VCaP (cell line): Measurements from ENCODE around the gene XPR1.

Experiments used
- H3K27ac ChIP-seq: fragments of 450-650 bp; 2 replicates; pipeline ENCODE4 v1.5.1; 2017
- CTCF ChIP-seq: fragments of 450-650 bp; conservative IDR thresholded peaks from 2 replicates; pipeline ENCODE4 v1.5.1; 2017; ENCODE audit warnings: mild to moderate bottlenecking, moderate library complexity

Gene XPR1

DNA sequence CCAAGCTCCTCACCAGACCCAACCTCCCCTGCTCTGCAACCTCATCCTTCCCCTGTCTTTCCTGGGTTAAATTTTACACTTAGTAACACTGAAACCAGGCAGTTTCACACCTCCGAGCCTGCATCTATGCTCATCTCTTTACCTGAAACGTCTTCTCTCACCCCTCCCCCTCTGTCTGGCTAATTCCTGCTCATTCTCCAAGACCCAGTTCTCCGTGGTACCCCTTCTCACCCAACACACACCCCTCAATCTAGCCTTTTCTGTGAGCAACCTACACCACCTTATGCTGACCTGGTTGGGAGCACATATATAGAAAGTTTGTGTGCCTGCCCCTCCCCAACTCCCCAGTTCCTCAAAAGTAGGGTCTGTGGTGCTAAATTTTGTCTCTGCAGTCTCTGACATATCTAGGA, 277.2 kb downstream of the XPR1 start:
- no peak overlapping the region for H3K27ac ChIP-seq
- no peak for TF ChIP-seq CTCF

DNA sequence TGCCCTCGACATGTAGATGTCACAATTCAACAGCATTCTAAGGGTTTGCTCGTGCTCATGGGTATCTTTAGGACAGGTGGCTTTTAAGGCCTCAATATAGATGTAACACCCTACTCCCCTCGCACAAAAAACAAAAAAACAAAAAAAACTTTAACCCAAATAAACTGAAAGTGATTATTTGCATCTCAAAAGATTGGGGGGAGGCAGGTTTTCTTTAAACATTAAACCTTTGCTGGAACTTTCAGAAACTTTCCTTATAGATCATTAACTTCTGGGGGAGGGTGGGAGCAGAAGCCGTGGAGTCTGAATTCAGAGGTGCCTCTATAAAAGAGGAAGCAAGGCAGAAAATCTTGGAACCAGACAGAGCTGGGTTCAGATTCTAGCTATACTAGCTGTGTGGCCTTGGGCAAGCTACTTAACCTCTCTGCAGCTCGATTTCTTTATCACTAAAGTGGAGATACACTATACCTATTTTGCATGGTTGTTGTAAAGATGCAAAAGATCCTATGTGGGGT, 277.7 kb downstream of the XPR1 start:
- TF ChIP-seq CTCF, result no peak
- no peak overlapping the region for H3K27ac ChIP-seq

- TF ChIP-seq CTCF, result no peak
- H3K27ac ChIP-seq, result peak overlapping the region; percentile 51; the same call in 1 of the 2 replicates
Observed at GRCh38 chr1:180911640-180912191, 279.9 kb downstream of the XPR1 start.

DNA sequence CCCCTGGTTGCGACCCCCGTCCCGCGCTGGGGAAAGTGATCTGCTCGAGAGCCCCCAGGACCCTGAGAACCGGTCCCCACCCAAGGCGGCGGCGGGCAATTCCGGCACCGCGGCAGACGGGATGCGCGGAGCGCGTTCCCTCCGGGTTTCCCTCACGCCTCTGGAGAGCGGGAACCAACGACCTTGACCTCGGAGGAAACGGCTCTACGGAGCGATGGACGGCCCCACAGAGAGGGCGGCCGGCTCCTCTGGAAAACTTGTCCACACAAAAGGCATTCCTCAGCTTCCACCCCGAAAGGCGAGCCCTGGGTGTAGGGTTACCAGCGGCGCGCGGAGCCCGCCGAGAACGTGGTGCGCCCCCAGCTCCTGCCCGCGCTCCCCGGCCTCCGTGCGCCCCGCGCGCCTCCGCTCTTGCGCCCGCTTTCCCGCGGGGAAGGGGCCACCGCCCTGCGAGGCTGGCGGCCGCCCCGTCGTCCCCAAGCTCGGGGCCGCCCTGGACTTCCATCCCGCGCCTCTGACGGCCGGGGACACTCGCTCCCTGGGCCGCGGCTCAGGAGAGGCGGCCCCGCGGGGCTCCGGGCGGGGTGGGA, 280.5 kb downstream of the XPR1 start:
- H3K27ac ChIP-seq, result peak overlapping the region; percentile 51; the same call in 1 of the 2 replicates
- no peak for TF ChIP-seq CTCF

GRCh38 chr1:180912801-180913565, 281.2 kb downstream of the XPR1 start, which contains the start of gene KIAA1614:
KIAA1614 (plus strand) TSS chr1:180912897; CDS start chr1:180913244, 347 bp downstream.
- H3K27ac ChIP-seq, result peak within 1 kb of the TSS; percentile 51; the same call in 1 of the 2 replicates
- TF ChIP-seq CTCF, result no peak

- no peak for TF ChIP-seq CTCF
- H3K27ac ChIP-seq, result no peak overlapping the region
Observed at GRCh38 chr1:180915426-180915965, 283.7 kb downstream of the XPR1 start.
